ENCODE data around the gene NUDT3.

Gene NUDT3

DNA sequence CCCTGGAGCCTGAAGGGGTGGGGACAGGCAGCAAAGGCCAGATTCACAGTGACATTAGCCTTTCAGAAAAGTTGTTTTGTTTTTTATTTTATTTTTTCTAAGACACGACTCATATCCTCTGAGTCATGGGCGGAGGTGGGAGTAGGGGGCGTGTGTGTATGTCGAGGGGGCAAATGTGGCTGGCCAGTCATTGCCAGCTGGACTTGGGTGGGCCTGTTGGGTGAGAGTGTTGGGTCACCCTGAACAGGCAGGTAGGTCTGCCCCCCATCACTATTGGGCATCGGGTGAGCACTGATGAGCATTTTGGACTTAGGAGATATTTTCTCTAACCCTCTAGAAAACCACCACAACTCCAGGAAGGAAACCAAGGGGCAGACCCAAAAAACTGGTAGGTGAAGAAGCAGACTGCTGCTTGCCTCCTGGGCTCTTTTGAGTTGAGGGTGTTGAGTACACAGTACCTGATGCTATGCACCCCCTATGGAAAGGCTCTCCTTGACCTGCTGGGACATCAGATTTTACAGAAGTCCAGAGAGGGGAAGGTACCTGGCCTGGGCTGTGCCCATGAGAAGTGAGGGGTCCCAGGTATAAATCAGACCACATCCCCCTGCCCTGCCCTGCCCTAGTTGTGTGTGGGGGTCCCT, 149.2 kb downstream of the NUDT3 start:
- TF ChIP-seq CTCF (IDR thresholded peaks at IDR 0.05; ENCODE audit: borderline replicate concordance, insufficient read depth, low read depth, low read length): no peak
- no peak overlapping the region for H3K4me3 ChIP-seq (ENCODE audit: low read depth, low read length)

- no peak for TF ChIP-seq CTCF (IDR thresholded peaks at IDR 0.05; ENCODE audit: borderline replicate concordance, insufficient read depth, low read depth, low read length)
- H3K4me3 ChIP-seq (ENCODE audit: low read depth, low read length): no peak overlapping the region
These were observed 150.0 kb downstream of the NUDT3 start for GRCh38 chr6:34242252-34243130.

DNA sequence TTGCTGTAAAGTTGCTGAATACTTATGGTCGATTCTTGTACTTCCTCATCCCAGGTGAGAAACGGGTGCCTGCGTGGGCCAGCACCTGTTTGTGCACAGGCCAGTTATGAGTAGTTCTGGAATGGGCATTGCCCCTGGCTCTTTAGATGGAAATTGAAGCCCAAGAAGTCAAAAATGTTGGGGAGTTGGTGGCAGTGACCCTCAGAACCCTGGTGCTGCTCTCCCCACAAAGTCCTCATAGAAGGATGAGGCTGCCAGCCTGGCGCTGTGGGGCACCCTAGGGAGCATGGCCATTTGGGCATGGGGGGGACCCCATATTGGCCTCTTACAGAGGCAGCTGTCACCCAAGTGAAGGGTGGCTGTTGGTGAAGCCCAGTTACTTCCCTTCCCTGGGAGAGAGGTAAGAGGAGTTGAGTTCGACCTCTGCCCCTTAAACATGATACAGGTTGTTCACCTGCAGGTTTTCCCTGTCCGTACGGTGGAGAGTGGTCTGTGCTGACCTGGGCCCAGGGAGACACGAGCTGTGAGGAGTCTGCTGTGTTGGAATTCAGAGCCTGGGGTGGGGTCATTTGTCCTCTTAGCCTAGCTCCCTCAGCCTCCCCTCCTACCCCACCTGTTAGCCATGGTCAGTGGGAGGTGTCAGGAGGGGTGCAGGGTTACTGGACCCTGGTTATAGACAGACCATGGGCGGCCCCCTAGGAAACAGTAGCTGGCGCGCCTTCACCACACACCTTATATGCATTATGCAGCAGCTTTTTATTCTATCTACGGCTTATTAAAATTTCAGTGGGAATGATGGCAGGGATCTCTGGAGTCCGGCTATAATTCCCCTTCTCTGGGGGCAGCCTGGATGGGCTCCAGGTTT, 150.9 kb downstream of the NUDT3 start:
- H3K4me3 ChIP-seq (ENCODE audit: low read depth, low read length): no peak overlapping the region
- TF ChIP-seq CTCF (IDR thresholded peaks at IDR 0.05; ENCODE audit: borderline replicate concordance, insufficient read depth, low read depth, low read length): no peak

GRCh38 chr6:34240329-34241248, 151.9 kb downstream of the NUDT3 start:
- no peak overlapping the region for H3K4me3 ChIP-seq (ENCODE audit: low read depth, low read length)
- TF ChIP-seq CTCF (IDR thresholded peaks at IDR 0.05; ENCODE audit: borderline replicate concordance, insufficient read depth, low read depth, low read length): no peak

GRCh38 chr6:34239893-34240292, 152.6 kb downstream of the NUDT3 start:
- no peak overlapping the region for H3K4me3 ChIP-seq (ENCODE audit: low read depth, low read length)
- no peak for TF ChIP-seq CTCF (IDR thresholded peaks at IDR 0.05; ENCODE audit: borderline replicate concordance, insufficient read depth, low read depth, low read length)

- H3K4me3 ChIP-seq (ENCODE audit: low read depth, low read length): no peak overlapping the region
- TF ChIP-seq CTCF (IDR thresholded peaks at IDR 0.05; ENCODE audit: borderline replicate concordance, insufficient read depth, low read depth, low read length): no peak
These were observed 153.0 kb downstream of the NUDT3 start for GRCh38 chr6:34239500-34239825.

Data from GM12875 (cell line).